ENCODE results near the gene MAP3K12. TPM values are rescaled to one million over a fixed set of nuclear protein-coding genes. Genes with fewer than 3 reads are reported as not detected.
A peak's percentile ranks its signal among the peaks of the same experiment; 100 is the strongest.
"Not testable (repeated sequence)": the region's sequence is repeated elsewhere in the genome, so short reads cannot be mapped to it uniquely, and the experiment has no call there.

Gene MAP3K12, protein sequence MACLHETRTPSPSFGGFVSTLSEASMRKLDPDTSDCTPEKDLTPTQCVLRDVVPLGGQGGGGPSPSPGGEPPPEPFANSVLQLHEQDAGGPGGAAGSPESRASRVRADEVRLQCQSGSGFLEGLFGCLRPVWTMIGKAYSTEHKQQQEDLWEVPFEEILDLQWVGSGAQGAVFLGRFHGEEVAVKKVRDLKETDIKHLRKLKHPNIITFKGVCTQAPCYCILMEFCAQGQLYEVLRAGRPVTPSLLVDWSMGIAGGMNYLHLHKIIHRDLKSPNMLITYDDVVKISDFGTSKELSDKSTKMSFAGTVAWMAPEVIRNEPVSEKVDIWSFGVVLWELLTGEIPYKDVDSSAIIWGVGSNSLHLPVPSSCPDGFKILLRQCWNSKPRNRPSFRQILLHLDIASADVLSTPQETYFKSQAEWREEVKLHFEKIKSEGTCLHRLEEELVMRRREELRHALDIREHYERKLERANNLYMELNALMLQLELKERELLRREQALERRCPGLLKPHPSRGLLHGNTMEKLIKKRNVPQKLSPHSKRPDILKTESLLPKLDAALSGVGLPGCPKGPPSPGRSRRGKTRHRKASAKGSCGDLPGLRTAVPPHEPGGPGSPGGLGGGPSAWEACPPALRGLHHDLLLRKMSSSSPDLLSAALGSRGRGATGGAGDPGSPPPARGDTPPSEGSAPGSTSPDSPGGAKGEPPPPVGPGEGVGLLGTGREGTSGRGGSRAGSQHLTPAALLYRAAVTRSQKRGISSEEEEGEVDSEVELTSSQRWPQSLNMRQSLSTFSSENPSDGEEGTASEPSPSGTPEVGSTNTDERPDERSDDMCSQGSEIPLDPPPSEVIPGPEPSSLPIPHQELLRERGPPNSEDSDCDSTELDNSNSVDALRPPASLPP
- total RNA-seq (10 to 100 TPM in 1 of 10 donors, 1 to 10 TPM in 9; 2.9 to 10.1 (median 4.3) TPM), polyA plus RNA-seq (10 to 100 TPM in 1 of 2 donors, 1 to 10 TPM in 1; 6.5 to 19.4 TPM)
- long read RNA-seq, donor 1, full-length matches to known transcripts, result 3 of 12 reads
- long read RNA-seq, donor 1, partial matches to known transcripts, result 1 of 12 reads
- long read RNA-seq, donor 1, other reads (novel, unspliced or antisense), result 8 of 12 reads
- long read RNA-seq, donor 2, partial matches to known transcripts, result 2 of 21 reads
- long read RNA-seq, donor 2, other reads (novel, unspliced or antisense), result 18 of 21 reads
- long read RNA-seq, donor 3, partial matches to known transcripts, result 1 of 9 reads
- long read RNA-seq, donor 3, other reads (novel, unspliced or antisense), result 8 of 9 reads

GRCh38 chr12:53499266-53500141, at the start of gene MAP3K12:
Gene MAP3K12 (minus strand): TSS chr12:53499458. CDS start chr12:53487391, 12,067 bp downstream.
- Histone ChIP-seq H3K36me3 (peaks cover 0 to 14% (median 0%) of the 10 kb centered on the region in 9 donors), H3K27ac (peak within 1 kb of the TSS; percentile 96 to 99 (median 97)), H3K27me3 (no peaks in the 10 kb centered on the region), H3K4me3 (peak within 1 kb of the TSS; percentile 31 to 87 (median 74)), H3K4me1 (peaks cover 15 to 61% (median 36%) of the 10 kb centered on the region in 9 donors), H3K9me3 (no peaks in the 10 kb centered on the region)
- WGBS, 2 donors, result 1% methylated on average over 50 to 51 of the region's 51 CpGs
- no peak for TF ChIP-seq CTCF (IDR thresholded peaks at IDR 0.05)
- DNase-seq (peak; percentile 69 to 75), ATAC-seq (peak in 7 of 8 donors; percentile 1 to 24 (median 14))
- intact Hi-C loops (cut with DNase I), result loop anchor here in 7 of 10 donors (2.0 to 10.0 kb wide), 7 partner anchors 45 to 175 kb away; partner anchors contain the start of genes PCBP2 (in 5 of the 7), AAAS (in 1 of the 7) and PRR13 (in 1 of the 7)

GRCh38 chr12:53548354-53548753, 49.1 kb upstream of the MAP3K12 start:
- intact Hi-C loops (cut with DNase I), result loop anchor here in 5 of 10 donors (10.0 kb wide), 3 partner anchors 46 to 196 kb away; partner anchors contain the start of gene ATF7 (in 3 of the 5)

GRCh38 chr12:53543539-53543938, 44.3 kb upstream of the MAP3K12 start:
- Histone ChIP-seq H3K27me3 (no peaks in the 10 kb centered on the region), H3K36me3 (peaks cover 0 to 86% (median 47%) of the 10 kb centered on the region in 9 donors), H3K4me3 (no peak overlapping the region), H3K27ac (peak overlapping the region in 7 of 10 donors; percentile 2 to 64 (median 49)), H3K9me3 (no peaks in the 10 kb centered on the region), H3K4me1 (peaks cover 0 to 23% (median 16%) of the 10 kb centered on the region in 9 donors)
- TF ChIP-seq CTCF (IDR thresholded peaks at IDR 0.05), result peak; percentile 69 to 94 (median 84)
- intact Hi-C loops (cut with DNase I), result loop anchor here in 9 of 10 donors (1.0 to 10.0 kb wide), 11 partner anchors 51 to 204 kb away; partner anchors contain the start of genes ATP5MC2 (in 8 of the 9) and ATF7 (in 3 of the 9)
- ATAC-seq (peak; percentile 78 to 93 (median 92)), DNase-seq (peak; percentile 18 to 63)
- 24% methylated on average over 5 of the region's 5 CpGs for WGBS, 2 donors

More at GRCh38 chr12:53548354-53548753, 49.1 kb upstream of the MAP3K12 start:
- not testable (repeated sequence) for H3K27ac ChIP-seq, H3K27me3 ChIP-seq, DNase-seq, ATAC-seq, H3K4me3 ChIP-seq, H3K9me3 ChIP-seq
- WGBS, 2 donors, result 96 to 98% methylated on average over 6 of the region's 6 CpGs
- peaks cover 0 to 85% (median 26%) of the 10 kb centered on the region in 9 donors for H3K36me3 ChIP-seq
- H3K4me1 ChIP-seq, result peaks cover 0 to 18% (median 8%) of the 10 kb centered on the region in 9 donors

Data from heart right ventricle (tissue), 16 donors.